HepG2 (cell line): ENCODE data around the gene TRIM27. TPM values are rescaled to one million over a fixed set of nuclear protein-coding genes. Genes with fewer than 3 reads are reported as not detected.
A peak's percentile ranks its signal among the peaks of the same experiment; 100 is the strongest.

ENCODE experiments used
- FOXC1 ChIP-seq: sonication (generic); formaldehyde crosslinking; IDR thresholded peaks from 2 replicates; pipeline ENCODE4 v1.8.0; 2022; ENCODE audit warnings: mild to moderate bottlenecking, missing genetic modification reagents, borderline replicate concordance
- MTF1 ChIP-seq: sonication (generic); formaldehyde crosslinking; IDR thresholded peaks from 2 replicates; pipeline ENCODE4 v1.5.0; 2020; ENCODE audit warnings: missing genetic modification reagents
- MYNN ChIP-seq: sonication (generic); formaldehyde crosslinking; IDR thresholded peaks from 2 replicates; pipeline ENCODE4 v1.4.0; 2020; ENCODE audit warnings: mild to moderate bottlenecking, low read depth, missing genetic modification reagents
- RELA ChIP-seq: sonication (generic); formaldehyde crosslinking; IDR thresholded peaks from 2 replicates; pipeline ENCODE4 v1.4.0; 2020; ENCODE audit warnings: missing genetic modification reagents
- RXRB ChIP-seq: IDR thresholded peaks from 2 replicates; pipeline ENCODE4 v1.6.1; 2016; ENCODE audit warnings: borderline replicate concordance, missing genetic modification reagents, missing compliant biosample characterization
- SNAI1 ChIP-seq: sonication (generic); formaldehyde crosslinking; IDR thresholded peaks from 2 replicates; pipeline ENCODE4 v1.5.0; 2020; ENCODE audit warnings: mild to moderate bottlenecking, missing genetic modification reagents, borderline replicate concordance
- YEATS4 ChIP-seq: sonication (generic); formaldehyde crosslinking; IDR thresholded peaks from 2 replicates; pipeline ENCODE4 v1.4.0; 2020; ENCODE audit warnings: missing genetic modification reagents, borderline replicate concordance
- ZFP82 ChIP-seq: sonication (generic); formaldehyde crosslinking; IDR thresholded peaks from 2 replicates; pipeline ENCODE4 v1.5.1; 2020; ENCODE audit warnings: mild to moderate bottlenecking, missing genetic modification reagents, borderline replicate concordance
- ZMYM3 ChIP-seq: sonication (generic); formaldehyde crosslinking; IDR thresholded peaks from 2 replicates; pipeline ENCODE4 v1.5.1; 2020; ENCODE audit warnings: mild to moderate bottlenecking, missing genetic modification reagents
- ZNF3 ChIP-seq: IDR thresholded peaks from 2 replicates; pipeline ENCODE4 v1.7.0; 2017; ENCODE audit warnings: inconsistent platforms
- ZNF335 ChIP-seq: sonication (generic); formaldehyde crosslinking; IDR thresholded peaks from 2 replicates; pipeline ENCODE4 v1.4.0; 2020; ENCODE audit warnings: missing genetic modification reagents
- ZNF382 ChIP-seq: sonication (generic); formaldehyde crosslinking; IDR thresholded peaks from 2 replicates; pipeline ENCODE4 v1.5.0; 2020; ENCODE audit warnings: missing genetic modification reagents, mild to moderate bottlenecking, borderline replicate concordance
- ZNF530 ChIP-seq: sonication (generic); formaldehyde crosslinking; IDR thresholded peaks from 2 replicates; pipeline ENCODE4 v1.5.0; 2020; ENCODE audit warnings: low read depth, mild to moderate bottlenecking, missing genetic modification reagents
- ZNF567 ChIP-seq: sonication (generic); formaldehyde crosslinking; IDR thresholded peaks from 2 replicates; pipeline ENCODE4 v1.8.1; 2023; ENCODE audit warnings: mild to moderate bottlenecking, missing genetic modification reagents, borderline replicate concordance
- ZNF816 ChIP-seq: sonication (generic); formaldehyde crosslinking; IDR thresholded peaks from 2 replicates; pipeline ENCODE4 v1.8.0; 2022; ENCODE audit warnings: missing genetic modification reagents, mild to moderate bottlenecking, borderline replicate concordance
- polyA plus RNA-seq, 8 experiments: library from polyadenylated mRNA; depleted of rRNA in 3 of 8; stranded (reverse) in 7 of 8; unstranded in 1 of 8; fragments of >200 nt; fragmentation: Illumina TruSeq in 4 of 8; extraction: Trizol in 4 of 8; gene quantifications; 2 replicates each; pipeline versions ENCODE4 v1.2.1 to v1.2.3, GENCODE V29; 2011 to 2016; ENCODE audit warnings: low read depth in 4 of 8, missing spikeins in 1 of 8, mixed read lengths in 1 of 8; ENCODE audit not compliant: insufficient read depth in 1 of 8
- total RNA-seq, 5 experiments: library from RNA; depleted of rRNA; stranded (reverse); fragments of >200 nt; fragmentation: Illumina TruSeq; extraction: Trizol; gene quantifications; 2 replicates each; pipeline ENCODE4 v1.2.3, GENCODE V29; 2016; ENCODE audit warnings: low read depth in 1 of 5
- TF ChIP-seq, protein P1 (sequence below): sonication (generic); formaldehyde crosslinking; IDR thresholded peaks from 2 replicates; pipeline ENCODE4 v1.5.1; 2020; ENCODE audit warnings: missing genetic modification reagents, mild to moderate bottlenecking, borderline replicate concordance
- TF ChIP-seq, protein P2 (sequence below): sonication (generic); formaldehyde crosslinking; conservative IDR thresholded peaks from 2 replicates; pipeline ENCODE4 v1.4.0; 2020; ENCODE audit warnings: missing genetic modification reagents
- TF ChIP-seq, protein P3 (sequence below): IDR thresholded peaks from 2 replicates; pipeline ENCODE4 v1.6.1; 2012; ENCODE audit warnings: low read depth, low read length, improper control_type of control experiment
- TF ChIP-seq, protein P4 (sequence below): sonication (generic); formaldehyde crosslinking; conservative IDR thresholded peaks from 2 replicates; pipeline ENCODE4 v1.5.0; 2020; ENCODE audit warnings: missing genetic modification reagents
- TF ChIP-seq, protein P5 (sequence below): sonication (generic); formaldehyde crosslinking; conservative IDR thresholded peaks from 2 replicates; pipeline ENCODE4 v1.8.0; 2022; ENCODE audit warnings: low read depth, missing genetic modification reagents

The TRIM27 gene
- total and polyA plus RNA-seq, 2 of the 13 experiments (the other 11 are each of a cell fraction or from before 2014, with no cell fraction given) = 88.6 to 112 TPM

DNA sequence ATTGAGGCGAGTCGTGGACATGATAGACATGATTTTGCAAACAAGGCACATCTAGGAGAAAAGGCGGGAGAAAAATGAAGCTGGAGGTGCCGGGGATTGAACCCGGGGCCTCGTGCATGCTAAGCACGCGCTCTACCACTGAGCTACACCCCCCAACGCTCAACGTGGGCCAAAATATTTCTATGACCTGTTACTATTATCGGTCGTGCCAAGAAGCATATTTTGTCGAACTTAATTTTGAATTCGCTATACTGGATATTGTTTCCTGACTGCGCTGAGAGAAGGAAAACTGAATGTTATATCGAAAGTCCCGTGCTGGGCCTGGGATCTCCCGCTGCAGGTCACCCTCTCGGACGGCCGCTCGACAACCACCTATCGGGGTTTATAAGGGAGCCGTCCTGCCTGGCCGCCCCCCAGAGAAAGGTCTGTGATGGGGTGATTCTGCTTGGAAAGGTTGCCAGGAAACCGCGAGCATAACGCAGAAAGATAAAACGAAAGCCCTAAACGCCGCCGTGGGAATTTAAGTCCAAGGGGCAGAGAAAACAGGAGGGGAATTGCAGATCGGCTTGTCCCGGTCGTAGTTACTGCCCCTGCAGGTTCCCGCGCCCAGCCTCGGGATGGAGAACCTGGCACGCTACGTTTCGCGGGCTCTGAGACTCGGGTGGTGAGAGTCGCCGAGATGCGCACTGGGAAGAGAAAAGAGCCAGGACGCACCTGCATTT lies 60.0 kb downstream of the TRIM27 start (continued):
- TF ChIP-seq, protein P1, sequence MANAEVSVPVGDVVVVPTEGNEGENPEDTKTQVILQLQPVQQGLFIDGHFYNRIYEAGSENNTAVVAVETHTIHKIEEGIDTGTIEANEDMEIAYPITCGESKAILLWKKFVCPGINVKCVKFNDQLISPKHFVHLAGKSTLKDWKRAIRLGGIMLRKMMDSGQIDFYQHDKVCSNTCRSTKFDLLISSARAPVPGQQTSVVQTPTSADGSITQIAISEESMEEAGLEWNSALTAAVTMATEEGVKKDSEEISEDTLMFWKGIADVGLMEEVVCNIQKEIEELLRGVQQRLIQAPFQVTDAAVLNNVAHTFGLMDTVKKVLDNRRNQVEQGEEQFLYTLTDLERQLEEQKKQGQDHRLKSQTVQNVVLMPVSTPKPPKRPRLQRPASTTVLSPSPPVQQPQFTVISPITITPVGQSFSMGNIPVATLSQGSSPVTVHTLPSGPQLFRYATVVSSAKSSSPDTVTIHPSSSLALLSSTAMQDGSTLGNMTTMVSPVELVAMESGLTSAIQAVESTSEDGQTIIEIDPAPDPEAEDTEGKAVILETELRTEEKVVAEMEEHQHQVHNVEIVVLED (CRISPR knock-in tag) = no peak
- peak; percentile 63; the same call in 1 of the 2 replicates for TF ChIP-seq ZNF335
- TF ChIP-seq FOXC1 = peak; percentile 92; the same call in 1 of the 2 replicates
- TF ChIP-seq YEATS4 (CRISPR knock-in tag) = peak; percentile 49; the same call in 1 of the 2 replicates
- peak; percentile 89 for TF ChIP-seq ZNF816 (CRISPR knock-in tag)
- TF ChIP-seq, protein P2, sequence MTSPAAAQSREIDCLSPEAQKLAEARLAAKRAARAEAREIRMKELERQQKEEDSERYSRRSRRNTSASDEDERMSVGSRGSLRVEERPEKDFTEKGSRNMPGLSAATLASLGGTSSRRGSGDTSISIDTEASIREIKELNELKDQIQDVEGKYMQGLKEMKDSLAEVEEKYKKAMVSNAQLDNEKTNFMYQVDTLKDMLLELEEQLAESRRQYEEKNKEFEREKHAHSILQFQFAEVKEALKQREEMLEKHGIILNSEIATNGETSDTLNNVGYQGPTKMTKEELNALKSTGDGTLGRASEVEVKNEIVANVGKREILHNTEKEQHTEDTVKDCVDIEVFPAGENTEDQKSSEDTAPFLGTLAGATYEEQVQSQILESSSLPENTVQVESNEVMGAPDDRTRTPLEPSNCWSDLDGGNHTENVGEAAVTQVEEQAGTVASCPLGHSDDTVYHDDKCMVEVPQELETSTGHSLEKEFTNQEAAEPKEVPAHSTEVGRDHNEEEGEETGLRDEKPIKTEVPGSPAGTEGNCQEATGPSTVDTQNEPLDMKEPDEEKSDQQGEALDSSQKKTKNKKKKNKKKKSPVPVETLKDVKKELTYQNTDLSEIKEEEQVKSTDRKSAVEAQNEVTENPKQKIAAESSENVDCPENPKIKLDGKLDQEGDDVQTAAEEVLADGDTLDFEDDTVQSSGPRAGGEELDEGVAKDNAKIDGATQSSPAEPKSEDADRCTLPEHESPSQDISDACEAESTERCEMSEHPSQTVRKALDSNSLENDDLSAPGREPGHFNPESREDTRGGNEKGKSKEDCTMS (CRISPR knock-in tag) = 0 out of 2 replicates have a peak, but pooled peaks have one; percentile 24
- TF ChIP-seq, protein P3, sequence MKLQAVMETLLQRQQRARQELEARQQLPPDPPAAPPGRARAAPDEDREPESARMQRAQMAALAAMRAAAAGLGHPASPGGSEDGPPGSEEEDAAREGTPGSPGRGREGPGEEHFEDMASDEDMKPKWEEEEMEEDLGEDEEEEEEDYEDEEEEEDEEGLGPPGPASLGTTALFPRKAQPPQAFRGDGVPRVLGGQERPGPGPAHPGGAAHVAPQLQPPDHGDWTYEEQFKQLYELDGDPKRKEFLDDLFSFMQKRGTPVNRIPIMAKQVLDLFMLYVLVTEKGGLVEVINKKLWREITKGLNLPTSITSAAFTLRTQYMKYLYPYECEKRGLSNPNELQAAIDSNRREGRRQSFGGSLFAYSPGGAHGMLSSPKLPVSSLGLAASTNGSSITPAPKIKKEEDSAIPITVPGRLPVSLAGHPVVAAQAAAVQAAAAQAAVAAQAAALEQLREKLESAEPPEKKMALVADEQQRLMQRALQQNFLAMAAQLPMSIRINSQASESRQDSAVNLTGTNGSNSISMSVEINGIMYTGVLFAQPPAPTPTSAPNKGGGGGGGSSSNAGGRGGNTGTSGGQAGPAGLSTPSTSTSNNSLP = no peak; the same call in 1 of the 2 replicates
- peak; percentile 46; the same call in 1 of the 2 replicates for TF ChIP-seq ZMYM3
- TF ChIP-seq RXRB (CRISPR knock-in tag) = peak; percentile 69
- no peak for TF ChIP-seq ZNF382 (CRISPR knock-in tag)
- TF ChIP-seq SNAI1 (CRISPR knock-in tag) = peak; percentile 96
- TF ChIP-seq ZNF530 (CRISPR knock-in tag) = no peak
- TF ChIP-seq MTF1 (CRISPR knock-in tag) = peak; percentile 91
- TF ChIP-seq RELA (CRISPR knock-in tag) = no peak
- TF ChIP-seq ZFP82 = peak; percentile 83; the same call in 1 of the 2 replicates
- TF ChIP-seq, protein P4, sequence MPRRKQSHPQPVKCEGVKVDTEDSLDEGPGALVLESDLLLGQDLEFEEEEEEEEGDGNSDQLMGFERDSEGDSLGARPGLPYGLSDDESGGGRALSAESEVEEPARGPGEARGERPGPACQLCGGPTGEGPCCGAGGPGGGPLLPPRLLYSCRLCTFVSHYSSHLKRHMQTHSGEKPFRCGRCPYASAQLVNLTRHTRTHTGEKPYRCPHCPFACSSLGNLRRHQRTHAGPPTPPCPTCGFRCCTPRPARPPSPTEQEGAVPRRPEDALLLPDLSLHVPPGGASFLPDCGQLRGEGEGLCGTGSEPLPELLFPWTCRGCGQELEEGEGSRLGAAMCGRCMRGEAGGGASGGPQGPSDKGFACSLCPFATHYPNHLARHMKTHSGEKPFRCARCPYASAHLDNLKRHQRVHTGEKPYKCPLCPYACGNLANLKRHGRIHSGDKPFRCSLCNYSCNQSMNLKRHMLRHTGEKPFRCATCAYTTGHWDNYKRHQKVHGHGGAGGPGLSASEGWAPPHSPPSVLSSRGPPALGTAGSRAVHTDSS = no peak
- 0 out of 2 replicates have a peak, but pooled peaks have one; percentile 65 for TF ChIP-seq ZNF567
- peak; percentile 87 for TF ChIP-seq MYNN (CRISPR knock-in tag)
- TF ChIP-seq ZNF3 (CRISPR knock-in tag) = no peak
- TF ChIP-seq, protein P5, sequence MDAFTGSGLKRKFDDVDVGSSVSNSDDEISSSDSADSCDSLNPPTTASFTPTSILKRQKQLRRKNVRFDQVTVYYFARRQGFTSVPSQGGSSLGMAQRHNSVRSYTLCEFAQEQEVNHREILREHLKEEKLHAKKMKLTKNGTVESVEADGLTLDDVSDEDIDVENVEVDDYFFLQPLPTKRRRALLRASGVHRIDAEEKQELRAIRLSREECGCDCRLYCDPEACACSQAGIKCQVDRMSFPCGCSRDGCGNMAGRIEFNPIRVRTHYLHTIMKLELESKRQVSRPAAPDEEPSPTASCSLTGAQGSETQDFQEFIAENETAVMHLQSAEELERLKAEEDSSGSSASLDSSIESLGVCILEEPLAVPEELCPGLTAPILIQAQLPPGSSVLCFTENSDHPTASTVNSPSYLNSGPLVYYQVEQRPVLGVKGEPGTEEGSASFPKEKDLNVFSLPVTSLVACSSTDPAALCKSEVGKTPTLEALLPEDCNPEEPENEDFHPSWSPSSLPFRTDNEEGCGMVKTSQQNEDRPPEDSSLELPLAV (CRISPR knock-in tag) = no peak
